ENCODE measurements around the gene BPIFB2. TPM values are rescaled to one million over a fixed set of nuclear protein-coding genes. Genes with fewer than 3 reads are reported as not detected.

The BPIFB2 gene
- total and polyA plus RNA-seq, 2 donors from 2014 or later: not detected

- Histone ChIP-seq H3K9ac (ENCODE audit: low read length in 3 of 3) (no peak overlapping the region), H3K27ac (ENCODE audit: low read depth in 2 of 2, low read length in 2 of 2) (no peak overlapping the region), H3K27me3 (ENCODE audit: control insufficient read depth, insufficient read depth, low read length) (no peaks in the 10 kb centered on the region), H3K4me1 (ENCODE audit: control insufficient read depth in 2 of 3, insufficient read depth in 2 of 3, low read depth in 1 of 3, low read length in 3 of 3) (no peaks in the 10 kb centered on the region), H3K36me3 (ENCODE audit: control insufficient read depth in 2 of 3, insufficient read depth in 3 of 3, low read length in 3 of 3) (no peaks in the 10 kb centered on the region), H3K9me3 (ENCODE audit: control insufficient read depth in 2 of 3, insufficient read depth in 1 of 3, low read length in 3 of 3) (no peaks in the 10 kb centered on the region), H3K4me3 (ENCODE audit: low read length in 3 of 3) (no peak overlapping the region)
- intact Hi-C loops (cut with DNase I): no loop called here
- FAIRE-seq: no peak
- no peak for TF ChIP-seq CTCF (IDR thresholded peaks at IDR 0.05; ENCODE audit: borderline replicate concordance, extremely low read depth, insufficient read depth)
- DNase-seq: no peak
These were observed 63.7 kb downstream of the BPIFB2 start for GRCh38 chr20:33071198-33071597.

GRCh38 chr20:33072362-33072761, 64.9 kb downstream of the BPIFB2 start:
- Histone ChIP-seq H3K4me1 (ENCODE audit: control insufficient read depth in 2 of 3, insufficient read depth in 2 of 3, low read depth in 1 of 3, low read length in 3 of 3) (no peaks in the 10 kb centered on the region), H3K36me3 (ENCODE audit: control insufficient read depth in 2 of 3, insufficient read depth in 3 of 3, low read length in 3 of 3) (no peaks in the 10 kb centered on the region), H3K27me3 (ENCODE audit: control insufficient read depth, insufficient read depth, low read length) (no peaks in the 10 kb centered on the region), H3K9me3 (ENCODE audit: control insufficient read depth in 2 of 3, insufficient read depth in 1 of 3, low read length in 3 of 3) (no peaks in the 10 kb centered on the region), H3K27ac (ENCODE audit: low read depth in 2 of 2, low read length in 2 of 2) (no peak overlapping the region), H3K9ac (ENCODE audit: low read length in 3 of 3) (no peak overlapping the region), H3K4me3 (ENCODE audit: low read length in 3 of 3) (no peak overlapping the region)
- no peak for DNase-seq
- FAIRE-seq: no peak
- no peak for TF ChIP-seq CTCF (IDR thresholded peaks at IDR 0.05; ENCODE audit: borderline replicate concordance, extremely low read depth, insufficient read depth)
- intact Hi-C loops (cut with DNase I): no loop called here

- H3K9me3 ChIP-seq (ENCODE audit: control insufficient read depth in 2 of 3, insufficient read depth in 1 of 3, low read length in 3 of 3): no peaks in the 10 kb centered on the region
These were observed 65.3 kb downstream of the BPIFB2 start for GRCh38 chr20:33072813-33073212.

More at GRCh38 chr20:33072813-33073212, 65.3 kb downstream of the BPIFB2 start:
- FAIRE-seq (no peak), DNase-seq (no peak)
- Histone ChIP-seq H3K4me3 (ENCODE audit: low read length in 3 of 3) (no peak overlapping the region), H3K27me3 (ENCODE audit: control insufficient read depth, insufficient read depth, low read length) (no peaks in the 10 kb centered on the region), H3K9ac (ENCODE audit: low read length in 3 of 3) (no peak overlapping the region), H3K27ac (ENCODE audit: low read depth in 2 of 2, low read length in 2 of 2) (no peak overlapping the region), H3K36me3 (ENCODE audit: control insufficient read depth in 2 of 3, insufficient read depth in 3 of 3, low read length in 3 of 3) (no peaks in the 10 kb centered on the region), H3K4me1 (ENCODE audit: control insufficient read depth in 2 of 3, insufficient read depth in 2 of 3, low read depth in 1 of 3, low read length in 3 of 3) (no peaks in the 10 kb centered on the region)
- intact Hi-C loops (cut with DNase I): no loop called here
- no peak for TF ChIP-seq CTCF (IDR thresholded peaks at IDR 0.05; ENCODE audit: borderline replicate concordance, extremely low read depth, insufficient read depth)

Other genes starting within 250 kb of the BPIFB2 start
- gene DNMT3B, start 245.3 kb upstream of the BPIFB2 start, total RNA-seq: 2.9 TPM
- gene DNMT3B, start 245.3 kb upstream of the BPIFB2 start, polyA plus RNA-seq (ENCODE audit: insufficient read depth, low read depth, low replicate concordance): 1.2 TPM
- 100 TPM for gene MAPRE1, start 187.8 kb upstream of the BPIFB2 start, total RNA-seq
- gene MAPRE1, start 187.8 kb upstream of the BPIFB2 start, polyA plus RNA-seq (ENCODE audit: insufficient read depth, low read depth, low replicate concordance): 58.1 TPM
- 0.13 TPM for gene EFCAB8, start 148.8 kb upstream of the BPIFB2 start, total RNA-seq
- not detected for gene EFCAB8, start 148.8 kb upstream of the BPIFB2 start, polyA plus RNA-seq (ENCODE audit: insufficient read depth, low read depth, low replicate concordance)
- not detected for gene SUN5, start 3.3 kb upstream of the BPIFB2 start, total RNA-seq
- not detected for gene SUN5, start 3.3 kb upstream of the BPIFB2 start, polyA plus RNA-seq (ENCODE audit: insufficient read depth, low read depth, low replicate concordance)
- gene BPIFB6, start 23.9 kb downstream of the BPIFB2 start, total RNA-seq: not detected
- not detected for gene BPIFB6, start 23.9 kb downstream of the BPIFB2 start, polyA plus RNA-seq (ENCODE audit: insufficient read depth, low read depth, low replicate concordance)
- gene BPIFB3, start 46.2 kb downstream of the BPIFB2 start, total RNA-seq: not detected
- gene BPIFB3, start 46.2 kb downstream of the BPIFB2 start, polyA plus RNA-seq (ENCODE audit: insufficient read depth, low read depth, low replicate concordance): not detected
- not detected for gene BPIFB4, start 71.9 kb downstream of the BPIFB2 start, total RNA-seq
- gene BPIFB4, start 71.9 kb downstream of the BPIFB2 start, polyA plus RNA-seq (ENCODE audit: insufficient read depth, low read depth, low replicate concordance): not detected
- gene BPIFA2, start 160.5 kb downstream of the BPIFB2 start, total RNA-seq: not detected
- gene BPIFA2, start 160.5 kb downstream of the BPIFB2 start, polyA plus RNA-seq (ENCODE audit: insufficient read depth, low read depth, low replicate concordance): 0.54 TPM
- gene BPIFA3, start 209.6 kb downstream of the BPIFB2 start, total RNA-seq: not detected
- gene BPIFA3, start 209.6 kb downstream of the BPIFB2 start, polyA plus RNA-seq (ENCODE audit: insufficient read depth, low read depth, low replicate concordance): not detected
- not detected for gene BPIFA1, start 228.3 kb downstream of the BPIFB2 start, total RNA-seq
- gene BPIFA1, start 228.3 kb downstream of the BPIFB2 start, polyA plus RNA-seq (ENCODE audit: insufficient read depth, low read depth, low replicate concordance): not detected